SK-N-DZ (cell line): ENCODE measurements around the gene LRRC45.
A peak's percentile ranks its signal among the peaks of the same experiment; 100 is the strongest.
"Not testable (repeated sequence)": the region's sequence is repeated elsewhere in the genome, so short reads cannot be mapped to it uniquely, and the experiment has no call there.

Experiments
- DNase-seq: peaks from one replicate; pipeline ENCODE4 v3.0.0-alpha.2; 2015; ENCODE audit warnings: low spot score

The LRRC45 gene

GRCh38 chr17:82034371-82035011 lies 11.4 kb downstream of the LRRC45 start:
- no peak for DNase-seq

GRCh38 chr17:82035488-82035887 lies 12.4 kb downstream of the LRRC45 start:
- DNase-seq, result no peak

GRCh38 chr17:82035956-82036633 lies 13.0 kb downstream of the LRRC45 start:
- DNase-seq, result no peak

- no peak for DNase-seq
These were observed 13.6 kb downstream of the LRRC45 start for GRCh38 chr17:82036634-82037091.

- peak; percentile 99 for DNase-seq
These were observed 14.2 kb downstream of the LRRC45 start, which contains the start of gene DCXR for GRCh38 chr17:82037092-82037888. Gene DCXR, minus strand, starts transcription at chr17:82037697. Its CDS starts 15 bp downstream, at chr17:82037682.

- no peak for DNase-seq
These were observed 14.7 kb downstream of the LRRC45 start for GRCh38 chr17:82037889-82038195.

- DNase-seq, result not testable (repeated sequence)
These were observed 15.8 kb downstream of the LRRC45 start for GRCh38 chr17:82038796-82039409.

- no peak for DNase-seq
These were observed 16.7 kb downstream of the LRRC45 start for GRCh38 chr17:82039695-82040299.

GRCh38 chr17:82041144-82041814 lies 18.2 kb downstream of the LRRC45 start:
- DNase-seq, result no peak

GRCh38 chr17:82042649-82043048 lies 19.5 kb downstream of the LRRC45 start:
- no peak for DNase-seq

- DNase-seq, result no peak
These were observed 20.4 kb downstream of the LRRC45 start for GRCh38 chr17:82043507-82043906.

- DNase-seq, result no peak
These were observed 22.9 kb downstream of the LRRC45 start for GRCh38 chr17:82045936-82046484.

GRCh38 chr17:82046903-82047302 lies 23.8 kb downstream of the LRRC45 start:
- DNase-seq, result no peak

- no peak for DNase-seq
These were observed 24.3 kb downstream of the LRRC45 start for GRCh38 chr17:82047379-82047778.

GRCh38 chr17:82047914-82048570 lies 24.9 kb downstream of the LRRC45 start:
- no peak for DNase-seq

- DNase-seq, result no peak
These were observed 25.5 kb downstream of the LRRC45 start for GRCh38 chr17:82048571-82048971.

- no peak for DNase-seq
These were observed 26.0 kb downstream of the LRRC45 start for GRCh38 chr17:82049106-82049505.

GRCh38 chr17:82049521-82049971 lies 26.4 kb downstream of the LRRC45 start:
- no peak for DNase-seq

- DNase-seq, result no peak
These were observed 27.2 kb downstream of the LRRC45 start for GRCh38 chr17:82050152-82050760.
